Measurements from ENCODE around the gene HOXB3. TPM values are rescaled to one million over a fixed set of nuclear protein-coding genes. Genes with fewer than 3 reads are reported as not detected.

Gene HOXB3
- total and polyA plus RNA-seq, 8 donors = 10.4 to 114 (median 89.4) TPM

DNA sequence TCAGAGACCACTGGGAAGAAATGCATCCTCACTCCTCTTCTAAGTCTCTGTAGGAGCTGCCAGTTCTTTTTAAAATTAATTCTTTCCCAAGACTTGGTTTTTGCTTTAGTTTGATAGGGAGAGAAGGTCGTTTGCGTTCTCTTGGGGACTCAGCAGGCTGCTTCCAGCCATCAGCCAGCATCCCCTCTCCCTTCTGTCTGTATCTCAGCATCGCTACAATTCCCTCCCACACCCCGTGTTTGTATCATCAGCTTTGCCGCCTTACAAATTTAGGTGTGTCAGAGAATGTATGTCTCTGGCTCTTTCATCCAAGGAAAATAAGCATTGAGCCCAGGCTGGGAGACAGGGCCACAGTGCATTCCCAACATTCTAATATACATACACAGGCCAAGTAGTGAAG is 9.3 kb upstream of the HOXB3 start:
- Histone ChIP-seq H3K9me3 (no peaks in the 10 kb centered on the region), H3K4me1 (peaks cover 11 to 29% of the 10 kb centered on the region in 2 donors), H3K36me3 (no peaks in the 10 kb centered on the region), H3K27ac (no peak overlapping the region), H3K4me3 (no peak overlapping the region), H3K27me3 (peaks cover 74 to 99% of the 10 kb centered on the region in 2 donors)
- DNase-seq = no peak
- TF ChIP-seq, protein P1, sequence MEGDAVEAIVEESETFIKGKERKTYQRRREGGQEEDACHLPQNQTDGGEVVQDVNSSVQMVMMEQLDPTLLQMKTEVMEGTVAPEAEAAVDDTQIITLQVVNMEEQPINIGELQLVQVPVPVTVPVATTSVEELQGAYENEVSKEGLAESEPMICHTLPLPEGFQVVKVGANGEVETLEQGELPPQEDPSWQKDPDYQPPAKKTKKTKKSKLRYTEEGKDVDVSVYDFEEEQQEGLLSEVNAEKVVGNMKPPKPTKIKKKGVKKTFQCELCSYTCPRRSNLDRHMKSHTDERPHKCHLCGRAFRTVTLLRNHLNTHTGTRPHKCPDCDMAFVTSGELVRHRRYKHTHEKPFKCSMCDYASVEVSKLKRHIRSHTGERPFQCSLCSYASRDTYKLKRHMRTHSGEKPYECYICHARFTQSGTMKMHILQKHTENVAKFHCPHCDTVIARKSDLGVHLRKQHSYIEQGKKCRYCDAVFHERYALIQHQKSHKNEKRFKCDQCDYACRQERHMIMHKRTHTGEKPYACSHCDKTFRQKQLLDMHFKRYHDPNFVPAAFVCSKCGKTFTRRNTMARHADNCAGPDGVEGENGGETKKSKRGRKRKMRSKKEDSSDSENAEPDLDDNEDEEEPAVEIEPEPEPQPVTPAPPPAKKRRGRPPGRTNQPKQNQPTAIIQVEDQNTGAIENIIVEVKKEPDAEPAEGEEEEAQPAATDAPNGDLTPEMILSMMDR (IDR thresholded peaks at IDR 0.05) = no peak
- intact Hi-C loops (cut with DNase I) = loop anchor here in 1 of 2 donors (10.0 kb wide), 1 partner anchor 255 kb away; no protein-coding TSS in a partner anchor
- ATAC-seq = no peak

DNA sequence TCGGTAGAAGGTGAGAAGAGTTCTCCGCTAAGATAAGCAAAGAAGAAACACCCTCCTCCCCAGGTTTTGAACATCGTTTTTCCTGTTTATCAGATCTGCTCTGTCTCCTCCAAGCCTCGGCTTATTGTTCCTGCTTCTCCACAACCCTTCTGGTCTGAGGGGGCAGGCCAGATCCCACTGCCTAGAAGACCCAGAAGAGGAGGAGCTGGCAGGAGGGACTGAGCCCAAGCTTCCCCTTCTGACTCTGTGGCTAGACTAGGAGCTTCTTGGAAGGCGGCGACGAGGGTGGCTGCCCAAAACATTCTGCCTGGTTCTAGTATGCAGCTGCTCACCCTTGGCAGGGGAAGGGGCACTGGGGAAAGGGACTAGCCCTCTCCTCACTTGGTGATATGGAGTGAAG is 8.7 kb upstream of the HOXB3 start:
- TF ChIP-seq, protein P1 (IDR thresholded peaks at IDR 0.05) = no peak
- Histone ChIP-seq H3K4me1 (peaks cover 11 to 33% of the 10 kb centered on the region in 2 donors), H3K9me3 (no peaks in the 10 kb centered on the region), H3K27ac (no peak overlapping the region), H3K36me3 (no peaks in the 10 kb centered on the region), H3K27me3 (peaks cover 75 to 99% of the 10 kb centered on the region in 2 donors), H3K4me3 (no peak overlapping the region)
- no peak for ATAC-seq
- no peak for DNase-seq
- intact Hi-C loops (cut with DNase I) = loop anchor here in 1 of 2 donors (10.0 kb wide), 1 partner anchor 254 kb away; no protein-coding TSS in a partner anchor

DNA sequence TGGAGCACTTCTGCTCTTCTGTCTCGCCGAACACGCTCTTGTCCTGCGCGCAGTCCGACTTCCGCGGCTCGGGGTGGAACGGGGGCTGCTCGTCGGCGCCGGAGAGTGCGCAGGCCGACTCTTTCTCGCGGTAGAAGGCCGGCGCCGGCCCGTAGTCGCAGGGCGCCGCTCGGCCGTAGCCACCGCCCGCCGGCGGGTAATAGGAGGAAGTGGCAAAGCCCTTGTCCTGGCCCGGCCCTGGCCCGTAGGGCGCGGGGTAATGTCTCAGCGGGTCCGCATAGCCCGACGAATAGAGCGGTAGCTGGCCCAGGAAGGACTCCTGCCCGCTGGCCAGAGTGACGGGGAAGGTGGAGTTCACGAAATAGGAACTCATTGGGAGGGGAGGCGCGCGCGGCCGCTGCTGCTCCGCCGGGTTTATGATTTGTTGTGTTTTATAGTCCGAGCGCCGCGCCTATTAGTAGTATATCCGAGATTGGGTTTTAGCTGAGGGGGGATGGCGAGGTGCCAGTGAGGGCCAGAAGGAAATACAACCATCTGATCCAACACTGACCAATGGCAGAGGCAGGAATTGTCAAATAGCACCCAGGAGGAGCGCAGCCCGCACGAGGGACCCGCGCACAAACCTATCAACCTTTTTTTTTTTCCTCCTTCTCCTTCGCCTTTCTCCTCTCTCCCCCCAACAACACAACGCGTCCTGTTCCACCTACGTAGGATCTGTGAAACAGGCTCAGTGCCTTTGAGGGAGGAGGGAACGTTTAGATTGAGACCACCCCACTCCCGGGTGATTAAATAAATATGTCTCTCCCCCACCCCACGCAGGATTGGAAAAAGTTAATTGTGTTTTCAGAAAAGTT is 8.0 kb upstream of the HOXB3 start:
- peak; percentile 29 for ATAC-seq
- DNase-seq = peak in 3 of 4 donors; percentile 83 to 92 (median 87)
- TF ChIP-seq, protein P1 (IDR thresholded peaks at IDR 0.05) = no peak
- H3K4me1 ChIP-seq = peaks cover 13 to 37% of the 10 kb centered on the region in 2 donors
- no peaks in the 10 kb centered on the region for H3K9me3 ChIP-seq
- H3K27me3 ChIP-seq = peaks cover 72 to 99% of the 10 kb centered on the region in 2 donors
- H3K27ac ChIP-seq = peak overlapping the region; percentile 68 to 82
- intact Hi-C loops (cut with DNase I) = loop anchor here in 1 of 2 donors (10.0 kb wide), 1 partner anchor 253 kb away; no protein-coding TSS in a partner anchor
- H3K4me3 ChIP-seq = peak overlapping the region; percentile 43 to 44
- H3K36me3 ChIP-seq = no peaks in the 10 kb centered on the region

DNA sequence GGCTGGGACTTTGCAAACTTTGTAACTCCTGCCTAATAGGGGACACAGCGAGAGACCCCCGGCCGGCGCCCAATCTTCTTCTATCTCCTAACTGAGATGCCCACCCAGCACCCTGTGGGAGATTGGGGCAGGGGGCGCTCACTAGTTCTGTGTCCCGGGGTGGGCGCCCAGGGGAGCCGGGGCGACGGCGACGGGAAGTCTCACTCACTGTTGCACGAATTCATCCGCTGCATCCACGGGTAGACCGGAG is 7.4 kb upstream of the HOXB3 start:
- H3K27ac ChIP-seq = peak overlapping the region; percentile 68 to 82
- TF ChIP-seq, protein P1 (IDR thresholded peaks at IDR 0.05) = no peak
- DNase-seq (no peak), ATAC-seq (no peak)
- peak overlapping the region; percentile 43 to 44 for H3K4me3 ChIP-seq
- H3K27me3 ChIP-seq = peaks cover 71 to 99% of the 10 kb centered on the region in 2 donors
- no peaks in the 10 kb centered on the region for H3K9me3 ChIP-seq
- intact Hi-C loops (cut with DNase I) = loop anchor here in 1 of 2 donors (10.0 kb wide), 1 partner anchor 253 kb away; no protein-coding TSS in a partner anchor
- H3K36me3 ChIP-seq = no peaks in the 10 kb centered on the region
- peaks cover 14 to 37% of the 10 kb centered on the region in 2 donors for H3K4me1 ChIP-seq
